ENCODE results near the gene SPRR2D.
"Not testable (repeated sequence)": the region's sequence is repeated elsewhere in the genome, so short reads cannot be mapped to it uniquely, and the experiment has no call there.

The SPRR2D gene

DNA sequence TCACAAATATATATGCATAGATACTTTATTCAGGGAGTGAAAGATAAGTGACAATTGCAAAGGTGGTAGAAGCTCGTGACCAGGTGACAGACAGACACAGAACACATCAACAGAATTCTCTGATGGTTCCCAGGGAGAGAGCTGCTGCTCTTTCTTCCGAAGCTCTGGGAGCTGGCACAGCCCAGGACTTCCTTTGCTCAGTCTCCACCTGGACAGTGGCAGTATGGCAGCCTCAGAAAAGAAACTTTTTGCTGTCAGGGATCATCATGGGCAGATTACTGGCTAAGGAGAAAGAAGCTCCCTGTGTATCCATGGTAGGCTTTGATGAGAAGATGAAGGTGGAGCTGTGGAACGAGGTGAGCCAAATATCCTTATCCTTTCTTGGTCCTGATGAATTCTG lies 15.2 kb upstream of the SPRR2D start:
- not testable (repeated sequence) for H3K4me3 ChIP-seq (ENCODE audit: insufficient read depth, low read depth, low read length, poor library complexity, severe bottlenecking); H3K9me3 ChIP-seq (ENCODE audit: control insufficient read depth, low read length); H3K27ac ChIP-seq (ENCODE audit: insufficient read depth, low read length, poor library complexity, severe bottlenecking); DNase-seq; H3K4me1 ChIP-seq (ENCODE audit: control insufficient read depth, insufficient read depth, low read length, poor library complexity, severe bottlenecking); H3K36me3 ChIP-seq (ENCODE audit: control insufficient read depth, insufficient read depth, low read length); H3K27me3 ChIP-seq (replicated peaks; ENCODE audit: control insufficient read depth, insufficient read depth, low read length, poor library complexity, severe bottlenecking)

DNA sequence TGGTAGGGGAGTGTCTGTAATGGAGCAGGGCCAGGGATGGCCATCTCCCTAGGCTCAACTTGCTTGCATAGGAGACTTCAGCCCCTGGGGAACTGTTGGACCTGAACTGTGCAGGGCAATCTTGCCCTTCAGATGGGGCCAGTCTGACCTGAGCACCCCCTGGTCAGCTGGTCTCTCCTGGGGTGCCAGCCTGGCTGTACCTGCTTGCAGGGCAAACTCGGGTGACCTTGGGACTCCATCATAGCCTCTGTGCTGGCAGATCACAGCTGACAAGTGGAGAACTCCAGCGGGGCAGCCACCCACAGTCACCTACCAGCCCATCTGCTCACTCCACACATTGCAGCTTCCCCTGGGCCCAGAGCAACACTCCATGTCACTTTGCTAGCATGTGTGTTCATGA lies 8.3 kb upstream of the SPRR2D start:
- Histone ChIP-seq H3K4me3 (ENCODE audit: insufficient read depth, low read depth, low read length, poor library complexity, severe bottlenecking) (no peak overlapping the region), H3K9me3 (ENCODE audit: control insufficient read depth, low read length) (no peaks in the 10 kb centered on the region), H3K27ac (ENCODE audit: insufficient read depth, low read length, poor library complexity, severe bottlenecking) (no peak overlapping the region), H3K4me1 (ENCODE audit: control insufficient read depth, insufficient read depth, low read length, poor library complexity, severe bottlenecking) (no peaks in the 10 kb centered on the region), H3K36me3 (ENCODE audit: control insufficient read depth, insufficient read depth, low read length) (no peaks in the 10 kb centered on the region), H3K27me3 (replicated peaks; ENCODE audit: control insufficient read depth, insufficient read depth, low read length, poor library complexity, severe bottlenecking) (no peaks in the 10 kb centered on the region)
- DNase-seq, result no peak

DNA sequence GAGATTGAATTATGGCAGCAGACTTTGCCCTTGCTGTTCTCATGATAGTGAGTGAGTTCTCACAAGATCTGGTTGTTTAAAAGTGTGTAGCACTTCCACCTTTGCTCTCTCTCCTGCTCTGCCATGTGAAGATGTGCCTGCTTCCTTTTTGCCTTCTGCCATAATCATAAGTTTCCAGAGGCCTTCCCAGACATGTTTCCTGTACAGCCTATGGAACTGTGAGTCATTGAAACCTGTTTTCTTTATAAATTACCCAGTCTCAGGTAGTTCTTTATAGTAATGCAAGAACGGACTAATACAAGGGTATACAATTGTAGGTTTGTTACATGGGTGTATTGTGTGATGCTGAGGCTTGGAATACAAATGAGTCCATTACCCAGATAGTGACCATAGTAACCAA lies 5.7 kb downstream of the SPRR2D start:
- H3K27me3 ChIP-seq (replicated peaks; ENCODE audit: control insufficient read depth, insufficient read depth, low read length, poor library complexity, severe bottlenecking), result no peaks in the 10 kb centered on the region
- no peaks in the 10 kb centered on the region for H3K4me1 ChIP-seq (ENCODE audit: control insufficient read depth, insufficient read depth, low read length, poor library complexity, severe bottlenecking)
- H3K36me3 ChIP-seq (ENCODE audit: control insufficient read depth, insufficient read depth, low read length), result no peaks in the 10 kb centered on the region
- DNase-seq, result no peak
- no peaks in the 10 kb centered on the region for H3K9me3 ChIP-seq (ENCODE audit: control insufficient read depth, low read length)
- no peak overlapping the region for H3K27ac ChIP-seq (ENCODE audit: insufficient read depth, low read length, poor library complexity, severe bottlenecking)
- H3K4me3 ChIP-seq (ENCODE audit: insufficient read depth, low read depth, low read length, poor library complexity, severe bottlenecking), result no peak overlapping the region

DNA sequence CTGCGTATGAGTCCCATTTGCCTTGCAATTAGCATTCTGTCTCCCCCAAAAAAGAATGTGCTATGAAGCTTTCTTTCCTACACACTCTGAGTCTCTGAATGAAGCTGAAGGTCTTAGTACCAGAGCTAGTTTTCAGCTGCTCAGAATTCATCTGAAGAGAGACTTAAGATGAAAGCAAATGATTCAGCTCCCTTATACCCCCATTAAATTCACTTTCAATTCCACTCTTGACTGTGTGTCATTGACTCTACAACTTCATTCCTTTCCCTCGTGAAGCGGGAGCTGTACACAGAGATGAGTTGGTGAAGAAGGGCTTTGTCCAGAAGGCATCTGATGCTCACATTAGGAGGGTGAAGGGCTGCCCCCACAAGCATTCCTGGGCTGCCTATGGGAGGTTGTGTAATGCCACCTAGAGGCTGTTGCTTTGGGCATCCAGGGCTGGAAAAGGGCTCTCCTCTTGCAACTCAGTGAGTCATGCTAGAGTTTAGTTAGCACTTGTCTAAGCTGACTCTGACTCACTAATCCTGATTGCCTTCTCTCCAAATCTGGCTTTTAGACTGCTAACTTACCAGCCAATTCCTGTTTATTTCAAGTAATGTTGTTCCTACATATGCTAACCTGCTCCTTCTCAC lies 8.1 kb downstream of the SPRR2D start:
- no peak overlapping the region for H3K4me3 ChIP-seq (ENCODE audit: insufficient read depth, low read depth, low read length, poor library complexity, severe bottlenecking)

DNA sequence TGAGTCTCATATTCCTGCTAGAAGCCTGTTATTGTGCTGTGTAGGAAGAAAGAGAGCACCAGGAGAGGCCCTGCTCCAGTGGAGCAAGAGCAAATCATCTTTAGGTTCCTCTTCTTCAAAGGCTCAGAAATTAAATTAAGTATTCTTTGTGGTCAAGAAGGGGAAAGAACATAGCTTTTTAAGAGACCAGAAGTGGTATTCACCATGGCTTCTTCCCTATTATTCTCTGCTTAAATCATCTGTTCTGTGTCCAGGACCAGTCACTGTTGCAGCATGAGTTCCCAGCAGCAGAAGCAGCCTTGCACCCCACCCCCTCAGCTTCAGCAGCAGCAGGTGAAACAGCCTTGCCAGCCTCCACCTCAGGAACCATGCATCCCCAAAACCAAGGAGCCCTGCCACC lies 8.8 kb downstream of the SPRR2D start:
- DNase-seq, result no peak
- no peaks in the 10 kb centered on the region for H3K27me3 ChIP-seq (replicated peaks; ENCODE audit: control insufficient read depth, insufficient read depth, low read length, poor library complexity, severe bottlenecking)
- no peaks in the 10 kb centered on the region for H3K36me3 ChIP-seq (ENCODE audit: control insufficient read depth, insufficient read depth, low read length)
- H3K4me1 ChIP-seq (ENCODE audit: control insufficient read depth, insufficient read depth, low read length, poor library complexity, severe bottlenecking), result no peaks in the 10 kb centered on the region
- H3K4me3 ChIP-seq (ENCODE audit: insufficient read depth, low read depth, low read length, poor library complexity, severe bottlenecking), result no peak overlapping the region
- no peaks in the 10 kb centered on the region for H3K9me3 ChIP-seq (ENCODE audit: control insufficient read depth, low read length)
- H3K27ac ChIP-seq (ENCODE audit: insufficient read depth, low read length, poor library complexity, severe bottlenecking), result no peak overlapping the region

More for the DNA sequence above, 8.1 kb downstream of the SPRR2D start:
- no peaks in the 10 kb centered on the region for H3K4me1 ChIP-seq (ENCODE audit: control insufficient read depth, insufficient read depth, low read length, poor library complexity, severe bottlenecking)
- no peak for DNase-seq
- no peaks in the 10 kb centered on the region for H3K27me3 ChIP-seq (replicated peaks; ENCODE audit: control insufficient read depth, insufficient read depth, low read length, poor library complexity, severe bottlenecking)
- H3K36me3 ChIP-seq (ENCODE audit: control insufficient read depth, insufficient read depth, low read length), result no peaks in the 10 kb centered on the region
- no peaks in the 10 kb centered on the region for H3K9me3 ChIP-seq (ENCODE audit: control insufficient read depth, low read length)
- H3K27ac ChIP-seq (ENCODE audit: insufficient read depth, low read length, poor library complexity, severe bottlenecking), result no peak overlapping the region

DNA sequence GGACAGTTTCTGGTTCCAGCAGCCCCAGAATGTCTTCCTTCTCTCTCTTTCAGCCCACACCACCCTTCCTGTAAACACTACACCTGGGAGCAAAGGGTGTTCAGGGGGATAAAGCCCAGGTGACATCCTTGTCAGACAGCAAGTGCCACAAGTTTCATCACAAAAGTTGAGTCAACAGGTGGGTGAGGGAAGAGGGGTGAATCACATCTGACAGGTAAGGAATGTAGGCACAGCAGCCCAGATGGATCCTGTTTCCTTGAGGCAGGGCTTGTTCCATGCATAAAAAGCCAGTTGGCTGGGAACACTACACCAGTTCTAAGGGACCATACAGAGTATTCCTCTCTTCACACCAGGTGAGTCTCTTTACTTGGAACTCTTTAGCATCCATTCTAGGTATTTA lies 10.0 kb downstream of the SPRR2D start, which contains the start of gene SPRR1B:
TSS of gene SPRR1B (plus strand) at position 309 of the 400 bp plus-strand sequence. CDS start 1,143 bp downstream, outside the sequence.
- H3K9me3 ChIP-seq (ENCODE audit: control insufficient read depth, low read length), result no peaks in the 10 kb centered on the region
- H3K36me3 ChIP-seq (ENCODE audit: control insufficient read depth, insufficient read depth, low read length), result no peaks in the 10 kb centered on the region
- no peak within 1 kb of the TSS for H3K4me3 ChIP-seq (ENCODE audit: insufficient read depth, low read depth, low read length, poor library complexity, severe bottlenecking)
- no peaks in the 10 kb centered on the region for H3K4me1 ChIP-seq (ENCODE audit: control insufficient read depth, insufficient read depth, low read length, poor library complexity, severe bottlenecking)
- no peaks in the 10 kb centered on the region for H3K27me3 ChIP-seq (replicated peaks; ENCODE audit: control insufficient read depth, insufficient read depth, low read length, poor library complexity, severe bottlenecking)
- no peak within 1 kb of the TSS for H3K27ac ChIP-seq (ENCODE audit: insufficient read depth, low read length, poor library complexity, severe bottlenecking)
- no peak for DNase-seq

DNA sequence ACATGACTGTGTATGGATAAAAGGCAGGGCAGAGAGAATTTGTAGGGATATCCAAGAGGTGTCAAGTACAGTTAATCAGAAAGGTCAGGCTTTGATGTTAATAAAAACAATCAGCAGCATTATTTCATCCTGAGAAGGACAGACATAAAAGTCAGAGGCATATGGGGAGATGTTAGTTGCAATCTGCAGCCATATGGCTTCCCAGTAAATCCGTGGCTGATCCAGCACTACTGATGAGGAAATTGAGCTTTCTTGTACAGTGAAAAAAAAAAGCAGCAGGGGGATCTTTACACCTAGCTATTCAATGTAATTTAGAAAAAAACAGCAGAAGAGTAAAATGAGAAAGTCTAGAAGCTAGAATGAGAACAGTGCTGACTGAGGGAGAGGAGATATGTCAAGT lies 12.2 kb downstream of the SPRR2D start:
- Histone ChIP-seq H3K27me3 (replicated peaks; ENCODE audit: control insufficient read depth, insufficient read depth, low read length, poor library complexity, severe bottlenecking) (no peaks in the 10 kb centered on the region), H3K4me1 (ENCODE audit: control insufficient read depth, insufficient read depth, low read length, poor library complexity, severe bottlenecking) (no peaks in the 10 kb centered on the region), H3K36me3 (ENCODE audit: control insufficient read depth, insufficient read depth, low read length) (no peaks in the 10 kb centered on the region), H3K9me3 (ENCODE audit: control insufficient read depth, low read length) (no peaks in the 10 kb centered on the region), H3K27ac (ENCODE audit: insufficient read depth, low read length, poor library complexity, severe bottlenecking) (no peak overlapping the region), H3K4me3 (ENCODE audit: insufficient read depth, low read depth, low read length, poor library complexity, severe bottlenecking) (no peak overlapping the region)
- no peak for DNase-seq

DNA sequence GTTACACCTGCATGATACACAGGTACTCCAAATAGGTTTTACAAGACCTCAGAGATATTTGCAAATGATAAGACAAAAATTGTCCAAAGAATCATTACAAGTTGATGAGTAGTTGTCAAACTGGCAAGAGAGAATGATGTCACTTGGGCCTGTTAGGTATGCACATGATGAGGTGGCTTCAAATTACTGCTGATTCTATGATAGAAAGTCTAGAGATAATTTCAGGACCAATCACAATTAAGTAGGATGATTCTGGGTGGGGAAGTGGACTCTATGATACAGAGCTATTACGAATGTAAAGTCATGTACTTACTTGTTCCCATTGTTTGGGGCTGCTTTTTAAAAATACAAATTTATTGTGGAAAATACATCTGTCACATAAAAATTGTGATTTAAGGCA lies 15.1 kb downstream of the SPRR2D start:
- Histone ChIP-seq H3K4me3 (ENCODE audit: insufficient read depth, low read depth, low read length, poor library complexity, severe bottlenecking) (no peak overlapping the region), H3K4me1 (ENCODE audit: control insufficient read depth, insufficient read depth, low read length, poor library complexity, severe bottlenecking) (no peaks in the 10 kb centered on the region), H3K27me3 (replicated peaks; ENCODE audit: control insufficient read depth, insufficient read depth, low read length, poor library complexity, severe bottlenecking) (no peaks in the 10 kb centered on the region), H3K9me3 (ENCODE audit: control insufficient read depth, low read length) (no peaks in the 10 kb centered on the region), H3K36me3 (ENCODE audit: control insufficient read depth, insufficient read depth, low read length) (no peaks in the 10 kb centered on the region), H3K27ac (ENCODE audit: insufficient read depth, low read length, poor library complexity, severe bottlenecking) (no peak overlapping the region)
- no peak for DNase-seq

DNA sequence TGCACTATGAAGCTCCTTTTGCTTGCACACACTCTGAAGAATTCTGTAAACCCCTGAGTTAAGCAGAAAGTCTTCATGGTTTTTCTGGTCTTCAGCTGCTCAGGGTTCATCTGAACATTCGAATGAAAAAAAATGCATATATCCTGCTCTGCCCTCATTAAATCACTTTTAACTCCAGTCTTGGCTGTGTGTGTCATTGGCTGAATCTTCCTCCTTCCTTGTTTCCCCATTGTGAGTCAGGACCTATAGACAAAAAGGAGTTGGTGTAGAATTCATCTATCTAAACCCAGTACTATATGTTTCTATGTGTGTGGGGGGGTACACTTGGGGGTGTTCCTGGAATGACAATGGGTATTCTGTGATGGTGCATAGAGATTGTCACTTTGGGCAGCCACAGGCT lies 16.5 kb downstream of the SPRR2D start:
- no peaks in the 10 kb centered on the region for H3K9me3 ChIP-seq (ENCODE audit: control insufficient read depth, low read length)

DNA sequence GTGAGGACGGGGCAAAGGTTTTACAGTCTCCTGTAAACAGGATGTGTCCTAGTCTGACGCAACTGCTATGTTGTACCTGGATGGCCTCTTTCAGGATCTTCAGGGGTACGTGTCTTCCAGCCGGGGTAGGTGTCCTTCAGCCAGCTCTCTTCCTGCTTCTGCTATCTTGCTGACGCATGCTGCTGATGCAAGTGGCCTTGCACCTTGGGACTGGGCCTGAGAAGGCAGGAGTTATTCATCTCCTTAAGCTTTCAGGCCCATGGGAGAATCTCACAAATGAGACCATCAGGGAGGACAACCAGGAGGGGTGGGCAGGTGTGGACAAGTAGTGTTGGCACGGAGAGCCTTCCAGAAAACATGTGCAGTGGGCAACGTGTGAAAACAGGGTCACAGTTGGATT lies 17.8 kb downstream of the SPRR2D start:
- H3K36me3 ChIP-seq (ENCODE audit: control insufficient read depth, insufficient read depth, low read length), result no peaks in the 10 kb centered on the region
- H3K4me1 ChIP-seq (ENCODE audit: control insufficient read depth, insufficient read depth, low read length, poor library complexity, severe bottlenecking), result no peaks in the 10 kb centered on the region
- no peak for DNase-seq
- no peaks in the 10 kb centered on the region for H3K9me3 ChIP-seq (ENCODE audit: control insufficient read depth, low read length)
- no peak overlapping the region for H3K27ac ChIP-seq (ENCODE audit: insufficient read depth, low read length, poor library complexity, severe bottlenecking)
- H3K27me3 ChIP-seq (replicated peaks; ENCODE audit: control insufficient read depth, insufficient read depth, low read length, poor library complexity, severe bottlenecking), result no peaks in the 10 kb centered on the region
- H3K4me3 ChIP-seq (ENCODE audit: insufficient read depth, low read depth, low read length, poor library complexity, severe bottlenecking), result no peak overlapping the region

More for the DNA sequence above, 16.5 kb downstream of the SPRR2D start:
- no peak for DNase-seq
- Histone ChIP-seq H3K36me3 (ENCODE audit: control insufficient read depth, insufficient read depth, low read length) (no peaks in the 10 kb centered on the region), H3K4me3 (ENCODE audit: insufficient read depth, low read depth, low read length, poor library complexity, severe bottlenecking) (no peak overlapping the region), H3K27ac (ENCODE audit: insufficient read depth, low read length, poor library complexity, severe bottlenecking) (no peak overlapping the region), H3K4me1 (ENCODE audit: control insufficient read depth, insufficient read depth, low read length, poor library complexity, severe bottlenecking) (no peaks in the 10 kb centered on the region), H3K27me3 (replicated peaks; ENCODE audit: control insufficient read depth, insufficient read depth, low read length, poor library complexity, severe bottlenecking) (no peaks in the 10 kb centered on the region)
